Smooth muscle cell (in vitro differentiated cells): ENCODE data around the gene ARFRP1. TPM values are rescaled to one million over a fixed set of nuclear protein-coding genes. Genes with fewer than 3 reads are reported as not detected.

Experiments
- DNase-seq: peaks from one replicate; lab custom pipeline; 2025; ENCODE audit not compliant: unreplicated experiment; lab: John Stamatoyannopoulos, UW
- H2AFZ ChIP-seq: fragments of 200-600 bp; sonication (generic); 2 replicates; pipeline ENCODE4 v1.6.0; 2016; ENCODE audit warnings: antibody characterized with exemption, low read depth, mild to moderate bottlenecking
- H3F3A ChIP-seq: fragments of 200-600 bp; sonication (generic); 2 replicates; pipeline ENCODE4 v1.6.0; 2017; ENCODE audit warnings: antibody characterized with exemption, low read depth
- H3K27ac ChIP-seq: fragments of 200-600 bp; sonication (generic); 2 replicates; pipeline ENCODE4 v1.5.1; 2016; ENCODE audit warnings: low read depth, mild to moderate bottlenecking
- H3K27me3 ChIP-seq: fragments of 200-600 bp; sonication (generic); 2 replicates; pipeline ENCODE4 v1.6.1; 2016; ENCODE audit warnings: low read depth, mild to moderate bottlenecking
- H3K36me3 ChIP-seq: fragments of 200-600 bp; sonication (generic); 2 replicates; pipeline ENCODE4 v1.5.1; 2016; ENCODE audit warnings: low read depth
- H3K4me1 ChIP-seq: fragments of 200-600 bp; sonication (generic); 2 replicates; pipeline ENCODE4 v1.5.1; 2016; ENCODE audit warnings: low read depth
- H3K4me2 ChIP-seq: fragments of 200-600 bp; sonication (generic); 2 replicates; pipeline ENCODE4 v1.6.0; 2016; ENCODE audit warnings: mild to moderate bottlenecking
- H3K4me3 ChIP-seq: fragments of 200-600 bp; sonication (generic); 2 replicates; pipeline ENCODE4 v1.5.1; 2016; ENCODE audit warnings: mild to moderate bottlenecking
- H3K79me2 ChIP-seq: fragments of 200-600 bp; sonication (generic); 2 replicates; pipeline ENCODE4 v1.6.0; 2016; ENCODE audit warnings: low read depth, mild to moderate bottlenecking
- H3K9ac ChIP-seq: fragments of 200-600 bp; sonication (generic); 2 replicates; pipeline ENCODE4 v1.6.0; 2016; ENCODE audit warnings: low read depth
- H3K9me3 ChIP-seq: fragments of 200-600 bp; sonication (generic); replicated peaks from 2 replicates; pipeline ENCODE4 v1.5.1; 2016; ENCODE audit warnings: low read depth
- H4K20me1 ChIP-seq: fragments of 200-600 bp; sonication (generic); 2 replicates; pipeline ENCODE4 v1.6.0; 2016; ENCODE audit warnings: low read depth
- CTCF ChIP-seq: fragments of 200-600 bp; sonication (generic); IDR thresholded peaks from 2 replicates; pipeline ENCODE4 v1.5.1; 2017; ENCODE audit warnings: borderline replicate concordance, mild to moderate bottlenecking, antibody characterized with exemption; ENCODE audit not compliant: insufficient read depth, poor library complexity, severe bottlenecking
- WGBS: methylation state at CpG from one replicate; pipeline ENCODE4 v1.1.7; 2016; ENCODE audit warnings: low lambda C conversion rate; 5-methylcytosine and 5-hydroxymethylcytosine counted together
- polyA plus RNA-seq: library from polyadenylated mRNA; unstranded; fragments of >200 nt; fragmentation: Nextera tagmentation; extraction: Ambion mirVana; gene quantifications from 2 replicates; pipeline ENCODE4 v1.2.1, GENCODE V29; 2016
- total RNA-seq: library from RNA; depleted of rRNA; stranded (reverse); fragments of >200 nt; gene quantifications from 2 replicates; pipeline ENCODE4 v1.2.3, GENCODE V29; 2014

ARFRP1 gene
- total and polyA plus RNA-seq, 2 experiments from 2014 or later: 11.8 to 42.3 TPM

- no peaks in the 10 kb centered on the region for H3K27me3 ChIP-seq
- H3K36me3 ChIP-seq: no peaks in the 10 kb centered on the region
- H3K4me3 ChIP-seq: no peak overlapping the region
- 96% methylated on average over 25 of the region's 26 CpGs for WGBS
- H3K4me2 ChIP-seq: no peak overlapping the region
- no peaks in the 10 kb centered on the region for H3K9me3 ChIP-seq
- no peak overlapping the region for H3K9ac ChIP-seq
- no peaks in the 10 kb centered on the region for H3K79me2 ChIP-seq
- H3K4me1 ChIP-seq: peaks cover 5% of the 10 kb centered on the region
- H2AFZ ChIP-seq: no peak overlapping the region
- DNase-seq: no peak
- no peak for TF ChIP-seq CTCF
- no peak overlapping the region for H3K27ac ChIP-seq
- H3F3A ChIP-seq: peaks cover 10% of the 10 kb centered on the region
- peaks cover 8% of the 10 kb centered on the region for H4K20me1 ChIP-seq
Measured at GRCh38 chr20:63745961-63746731, 38.4 kb upstream of the ARFRP1 start.

GRCh38 chr20:63745424-63745805 is 37.6 kb upstream of the ARFRP1 start:
- Histone ChIP-seq H4K20me1 (peaks cover 10% of the 10 kb centered on the region), H3K9me3 (no peaks in the 10 kb centered on the region), H3K4me1 (peaks cover 7% of the 10 kb centered on the region), H3K27ac (no peak overlapping the region), H3K9ac (no peak overlapping the region), H3K4me3 (no peak overlapping the region), H3K27me3 (no peaks in the 10 kb centered on the region), H2AFZ (no peak overlapping the region), H3K4me2 (no peak overlapping the region), H3K79me2 (no peaks in the 10 kb centered on the region), H3K36me3 (no peaks in the 10 kb centered on the region), H3F3A (peaks cover 13% of the 10 kb centered on the region)
- WGBS: 84% methylated on average over 15 of the region's 15 CpGs
- no peak for TF ChIP-seq CTCF
- DNase-seq: no peak

GRCh38 chr20:63744574-63745423 is 37.0 kb upstream of the ARFRP1 start:
- WGBS: 92% methylated on average over 25 of the region's 25 CpGs

More at GRCh38 chr20:63744574-63745423, 37.0 kb upstream of the ARFRP1 start:
- Histone ChIP-seq H3K4me2 (no peak overlapping the region), H3K4me1 (peaks cover 7% of the 10 kb centered on the region), H3K9ac (no peak overlapping the region), H3K9me3 (no peaks in the 10 kb centered on the region), H3K27me3 (no peaks in the 10 kb centered on the region), H3F3A (peaks cover 15% of the 10 kb centered on the region), H4K20me1 (peaks cover 10% of the 10 kb centered on the region), H3K27ac (no peak overlapping the region), H3K79me2 (no peaks in the 10 kb centered on the region), H2AFZ (no peak overlapping the region), H3K4me3 (no peak overlapping the region), H3K36me3 (no peaks in the 10 kb centered on the region)
- no peak for TF ChIP-seq CTCF
- no peak for DNase-seq
